Measurements from ENCODE around the gene KLRF2. TPM values are rescaled to one million over a fixed set of nuclear protein-coding genes. Genes with fewer than 3 reads are reported as not detected.
A peak's percentile ranks its signal among the peaks of the same experiment; 100 is the strongest.

KLRF2 gene, protein sequence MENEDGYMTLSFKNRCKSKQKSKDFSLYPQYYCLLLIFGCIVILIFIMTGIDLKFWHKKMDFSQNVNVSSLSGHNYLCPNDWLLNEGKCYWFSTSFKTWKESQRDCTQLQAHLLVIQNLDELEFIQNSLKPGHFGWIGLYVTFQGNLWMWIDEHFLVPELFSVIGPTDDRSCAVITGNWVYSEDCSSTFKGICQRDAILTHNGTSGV
- total RNA-seq (2014; rRNA removed; shearing (Covaris generic)) (not detected in 2 replicates), polyA plus RNA-seq (2016; fragmentation: Nextera tagmentation; extraction: Ambion mirVana) (not detected in 2 replicates)

DNA sequence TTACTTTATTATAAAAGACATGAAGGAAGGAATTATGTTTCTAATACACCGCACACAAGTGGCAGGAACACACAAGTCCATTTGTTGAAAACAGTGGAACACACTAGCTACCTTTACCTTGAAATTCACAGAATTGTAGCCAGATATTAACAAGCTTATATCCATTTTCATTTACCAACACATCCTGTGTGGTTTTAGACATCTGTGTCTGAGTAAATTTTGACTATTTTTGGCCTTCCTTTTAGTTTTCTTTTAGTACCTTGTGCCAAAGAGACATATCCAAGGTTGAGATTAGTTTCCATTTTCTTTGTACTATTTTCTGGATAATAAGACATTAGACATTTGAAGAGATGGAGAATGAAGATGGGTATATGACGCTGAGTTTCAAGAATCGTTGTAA is at the start of gene KLRF2:
Gene KLRF2, plus strand, starts transcription at position 244 of the 400 bp plus-strand sequence. Its CDS starts 107 bp downstream, at position 351.
- Histone ChIP-seq H3K27me3 (replicated peaks; ENCODE audit: insufficient read depth) (no peaks in the 10 kb centered on the region), H3K9ac (no peak within 1 kb of the TSS), H3K36me3 (ENCODE audit: low read depth) (no peaks in the 10 kb centered on the region), H3K4me1 (ENCODE audit: insufficient read depth) (no peaks in the 10 kb centered on the region), H4K20me1 (ENCODE audit: insufficient read depth) (no peaks in the 10 kb centered on the region), H2AFZ (no peak within 1 kb of the TSS), H3K79me2 (ENCODE audit: insufficient read depth) (no peaks in the 10 kb centered on the region), H3K27ac (no peak within 1 kb of the TSS), H3F3A (ENCODE audit: insufficient read depth) (no peaks in the 10 kb centered on the region), H3K9me2 (ENCODE audit: insufficient read depth) (no peaks in the 10 kb centered on the region), H3K4me2 (ENCODE audit: unreplicated experiment) (no peak within 1 kb of the TSS), H3K4me3 (no peak within 1 kb of the TSS), H3K9me3 (ENCODE audit: low read depth) (no peaks in the 10 kb centered on the region)
- no peak for DNase-seq
- TF ChIP-seq EZH2phosphoT487 (IDR thresholded peaks at IDR 0.05; ENCODE audit: insufficient read depth, low read depth) (no peak), EZH2 (IDR thresholded peaks at IDR 0.05; ENCODE audit: insufficient read depth, poor library complexity, severe bottlenecking) (no peak)
- in situ Hi-C loops (cut with MboI), result no loop called here
- 96 to 98% methylated on average over 3 of the region's 3 CpGs for WGBS, 2 experiments (ENCODE audit: low coverage in 1 of 2, low lambda C conversion rate in 2 of 2, missing lambda C conversion rate in 2 of 2)

DNA sequence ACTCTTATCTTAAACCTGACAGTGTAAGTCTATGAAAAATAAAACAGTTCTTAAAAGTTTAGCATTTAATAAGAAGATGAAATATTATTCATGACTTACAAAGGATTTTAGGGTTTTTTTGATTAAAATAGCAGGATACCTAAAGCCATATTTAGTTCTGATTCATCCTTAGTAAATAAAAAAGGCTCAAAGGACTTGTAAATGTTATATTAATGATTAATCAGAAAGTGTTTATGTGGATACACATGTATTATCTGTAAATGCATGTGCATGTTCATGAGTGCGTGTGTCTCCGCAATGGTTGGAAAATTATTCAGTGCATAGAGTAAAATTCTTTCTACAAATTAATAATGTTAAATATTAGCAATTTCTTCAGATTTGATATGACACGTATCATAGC is 49.6 kb upstream of the KLRF2 start:
- no peak overlapping the region for H3K9ac ChIP-seq
- no peaks in the 10 kb centered on the region for H3K9me2 ChIP-seq (ENCODE audit: insufficient read depth)
- H2AFZ ChIP-seq, result no peak overlapping the region
- no peak overlapping the region for H3K4me2 ChIP-seq (ENCODE audit: unreplicated experiment)
- 40 to 46% methylated on average over 3 of the region's 3 CpGs for WGBS, 2 experiments (ENCODE audit: low coverage in 1 of 2, low lambda C conversion rate in 2 of 2, missing lambda C conversion rate in 2 of 2)
- no peak overlapping the region for H3K4me3 ChIP-seq
- H3K27me3 ChIP-seq (replicated peaks; ENCODE audit: insufficient read depth), result 0 out of 2 replicates have a peak, but pooled peaks cover 3% of the 10 kb centered on the region
- no peaks in the 10 kb centered on the region for H3K79me2 ChIP-seq (ENCODE audit: insufficient read depth)
- H3K36me3 ChIP-seq (ENCODE audit: low read depth), result no peaks in the 10 kb centered on the region
- H3K27ac ChIP-seq, result no peak overlapping the region
- DNase-seq, result no peak
- TF ChIP-seq EZH2 (IDR thresholded peaks at IDR 0.05; ENCODE audit: insufficient read depth, poor library complexity, severe bottlenecking) (no peak), EZH2phosphoT487 (IDR thresholded peaks at IDR 0.05; ENCODE audit: insufficient read depth, low read depth) (no peak)
- H3K4me1 ChIP-seq (ENCODE audit: insufficient read depth), result no peaks in the 10 kb centered on the region
- no peaks in the 10 kb centered on the region for H3F3A ChIP-seq (ENCODE audit: insufficient read depth)
- in situ Hi-C loops (cut with MboI), result no loop called here
- H3K9me3 ChIP-seq (ENCODE audit: low read depth), result no peaks in the 10 kb centered on the region
- no peaks in the 10 kb centered on the region for H4K20me1 ChIP-seq (ENCODE audit: insufficient read depth)

- Histone ChIP-seq H3K36me3 (ENCODE audit: low read depth) (no peaks in the 10 kb centered on the region), H3K9me3 (ENCODE audit: low read depth) (no peaks in the 10 kb centered on the region), H3K9ac (no peak overlapping the region), H3K27me3 (replicated peaks; ENCODE audit: insufficient read depth) (no peaks in the 10 kb centered on the region), H3F3A (ENCODE audit: insufficient read depth) (no peaks in the 10 kb centered on the region), H3K27ac (no peak overlapping the region), H4K20me1 (ENCODE audit: insufficient read depth) (no peaks in the 10 kb centered on the region), H3K4me2 (ENCODE audit: unreplicated experiment) (no peak overlapping the region), H3K4me3 (no peak overlapping the region), H2AFZ (no peak overlapping the region), H3K9me2 (ENCODE audit: insufficient read depth) (no peaks in the 10 kb centered on the region), H3K4me1 (ENCODE audit: insufficient read depth) (no peaks in the 10 kb centered on the region), H3K79me2 (ENCODE audit: insufficient read depth) (no peaks in the 10 kb centered on the region)
- 40 to 43% methylated on average over 3 of the region's 3 CpGs for WGBS, 2 experiments (ENCODE audit: low coverage in 1 of 2, low lambda C conversion rate in 2 of 2, missing lambda C conversion rate in 2 of 2)
- peak; percentile 33 for DNase-seq
- TF ChIP-seq EZH2phosphoT487 (IDR thresholded peaks at IDR 0.05; ENCODE audit: insufficient read depth, low read depth), result no peak
- TF ChIP-seq EZH2 (IDR thresholded peaks at IDR 0.05; ENCODE audit: insufficient read depth, poor library complexity, severe bottlenecking), result no peak
- in situ Hi-C loops (cut with MboI), result no loop called here
These were observed 37.9 kb upstream of the KLRF2 start for GRCh38 chr12:9843407-9843806.

GRCh38 chr12:9848899-9849298 is 32.4 kb upstream of the KLRF2 start:
- H3K9ac ChIP-seq, result no peak overlapping the region
- no peaks in the 10 kb centered on the region for H4K20me1 ChIP-seq (ENCODE audit: insufficient read depth)
- no peak overlapping the region for H3K4me2 ChIP-seq (ENCODE audit: unreplicated experiment)
- no peaks in the 10 kb centered on the region for H3K9me2 ChIP-seq (ENCODE audit: insufficient read depth)
- 0 out of 2 replicates have a peak, but pooled peaks cover 3% of the 10 kb centered on the region for H3K36me3 ChIP-seq (ENCODE audit: low read depth)
- no peak for TF ChIP-seq EZH2phosphoT487 (IDR thresholded peaks at IDR 0.05; ENCODE audit: insufficient read depth, low read depth)
- no peak for TF ChIP-seq EZH2 (IDR thresholded peaks at IDR 0.05; ENCODE audit: insufficient read depth, poor library complexity, severe bottlenecking)
- no peaks in the 10 kb centered on the region for H3K9me3 ChIP-seq (ENCODE audit: low read depth)
- H3K27ac ChIP-seq, result no peak overlapping the region
- H3K27me3 ChIP-seq (replicated peaks; ENCODE audit: insufficient read depth), result no peaks in the 10 kb centered on the region
- no peak overlapping the region for H3K4me3 ChIP-seq
- H3F3A ChIP-seq (ENCODE audit: insufficient read depth), result no peaks in the 10 kb centered on the region
- in situ Hi-C loops (cut with MboI), result no loop called here
- H3K4me1 ChIP-seq (ENCODE audit: insufficient read depth), result no peaks in the 10 kb centered on the region
- no peaks in the 10 kb centered on the region for H3K79me2 ChIP-seq (ENCODE audit: insufficient read depth)
- H2AFZ ChIP-seq, result no peak overlapping the region
- DNase-seq, result no peak
- 78 to 81% methylated on average over 5 of the region's 5 CpGs for WGBS, 2 experiments (ENCODE audit: low coverage in 1 of 2, low lambda C conversion rate in 2 of 2, missing lambda C conversion rate in 2 of 2)

All from GM23248 (cell line).